8988T (cell line): ENCODE measurements around the gene NEK7.

ENCODE experiments used
- DNase-seq: peaks from one replicate; pipeline ENCODE4 v3.0.0; 2011

The NEK7 gene

DNA sequence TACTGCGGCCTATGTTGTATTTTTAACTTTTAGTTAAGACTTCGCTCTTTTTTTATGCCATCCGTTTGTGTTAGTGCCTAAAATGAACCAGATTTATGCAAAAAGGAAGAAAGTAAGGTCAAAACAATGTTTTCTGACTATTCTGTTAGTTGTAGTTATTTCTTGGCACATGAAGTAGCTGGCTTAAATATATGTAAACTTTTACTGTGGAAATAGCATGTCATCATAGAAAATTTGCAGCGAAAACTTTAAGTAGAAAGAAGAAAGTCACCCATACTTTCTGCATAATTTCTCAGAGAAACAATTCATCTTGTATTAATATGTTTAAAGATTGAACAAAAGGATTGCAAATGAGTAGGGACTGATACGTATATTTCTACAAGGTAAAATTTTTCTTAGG lies 106.4 kb downstream of the NEK7 start:
- DNase-seq = no peak

DNA sequence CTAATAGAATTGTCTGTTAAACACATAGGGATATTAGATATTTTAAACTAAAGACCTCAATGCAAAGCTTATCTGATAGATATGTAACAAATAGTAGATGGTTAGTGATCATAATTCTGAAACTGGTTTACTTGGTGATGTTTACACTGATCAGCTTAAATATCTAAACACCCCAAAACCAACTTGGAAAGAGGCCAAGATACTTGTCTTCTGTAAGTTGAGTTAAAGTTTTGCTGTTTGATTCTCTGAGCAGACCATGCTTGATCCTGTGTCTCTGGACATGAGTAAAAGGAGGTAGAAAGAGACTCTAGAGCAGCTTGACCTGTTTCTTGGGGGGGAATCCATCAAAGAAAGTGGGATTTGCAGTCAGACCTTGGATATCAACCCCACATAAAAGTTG lies 107.5 kb downstream of the NEK7 start:
- DNase-seq = no peak

DNA sequence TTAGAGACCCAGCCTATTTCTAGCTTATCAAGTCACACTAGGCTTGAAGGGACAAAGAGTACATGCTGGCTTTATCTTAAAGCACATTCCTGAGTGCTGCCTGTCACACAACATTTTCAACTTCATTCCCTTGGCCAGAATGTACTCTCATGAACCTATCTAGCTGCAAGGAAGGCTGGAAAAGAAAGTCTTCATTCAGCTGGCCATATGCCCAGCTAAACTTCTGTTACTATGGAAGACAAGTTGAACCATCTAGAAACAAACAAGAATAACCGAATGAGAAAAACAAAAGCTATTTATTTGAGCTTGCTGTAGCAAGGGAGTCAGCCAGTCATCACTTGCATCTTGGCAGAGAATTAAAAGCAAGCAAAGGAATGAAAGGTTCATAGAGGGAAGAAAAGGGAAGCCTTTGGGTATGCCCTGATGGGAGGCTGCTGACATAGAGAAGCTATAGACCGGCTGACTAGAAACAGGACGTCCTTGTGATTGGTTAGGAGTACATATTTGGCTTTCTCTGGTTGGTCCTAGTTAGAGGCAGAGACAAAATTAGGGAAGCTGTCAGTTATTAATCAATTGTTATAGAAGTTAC lies 108.4 kb downstream of the NEK7 start:
- no peak for DNase-seq

DNA sequence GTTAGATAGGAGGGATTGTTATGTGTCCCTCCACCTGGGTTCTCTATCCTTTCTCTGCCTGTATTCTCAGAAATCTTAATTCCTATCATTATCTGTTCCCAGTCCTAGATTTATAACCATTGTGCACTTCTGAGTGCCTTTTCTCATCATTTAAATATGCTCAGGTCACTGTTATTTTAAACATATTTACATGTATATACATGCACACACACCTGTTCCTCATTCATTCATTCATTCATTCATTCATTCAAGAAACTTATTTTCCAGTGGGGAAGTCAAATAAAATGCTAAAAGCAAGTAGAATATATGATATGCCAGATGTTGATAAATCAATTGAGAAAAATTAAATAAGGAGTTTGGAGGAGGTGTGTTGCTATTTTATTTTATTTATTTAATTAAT lies 110.3 kb downstream of the NEK7 start:
- DNase-seq = no peak

DNA sequence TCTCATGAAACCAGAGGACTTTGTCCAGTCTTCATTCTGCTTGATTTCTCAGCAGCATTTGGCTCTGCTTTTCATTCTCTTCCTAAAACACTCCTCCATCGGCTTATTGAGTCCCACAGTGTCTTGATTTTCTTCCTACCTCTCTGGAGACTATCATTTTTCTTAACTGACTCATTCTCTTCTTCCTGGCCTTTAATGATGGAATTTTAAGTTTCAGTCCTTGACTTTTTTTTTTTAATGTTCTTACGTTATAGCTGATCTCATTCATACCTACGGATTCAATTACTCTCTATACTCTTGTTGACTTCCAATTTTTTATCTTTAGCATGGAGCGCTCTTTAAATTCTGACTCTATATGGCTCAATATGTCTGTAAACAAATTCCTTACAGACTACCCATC lies 111.1 kb downstream of the NEK7 start:
- DNase-seq = no peak

DNA sequence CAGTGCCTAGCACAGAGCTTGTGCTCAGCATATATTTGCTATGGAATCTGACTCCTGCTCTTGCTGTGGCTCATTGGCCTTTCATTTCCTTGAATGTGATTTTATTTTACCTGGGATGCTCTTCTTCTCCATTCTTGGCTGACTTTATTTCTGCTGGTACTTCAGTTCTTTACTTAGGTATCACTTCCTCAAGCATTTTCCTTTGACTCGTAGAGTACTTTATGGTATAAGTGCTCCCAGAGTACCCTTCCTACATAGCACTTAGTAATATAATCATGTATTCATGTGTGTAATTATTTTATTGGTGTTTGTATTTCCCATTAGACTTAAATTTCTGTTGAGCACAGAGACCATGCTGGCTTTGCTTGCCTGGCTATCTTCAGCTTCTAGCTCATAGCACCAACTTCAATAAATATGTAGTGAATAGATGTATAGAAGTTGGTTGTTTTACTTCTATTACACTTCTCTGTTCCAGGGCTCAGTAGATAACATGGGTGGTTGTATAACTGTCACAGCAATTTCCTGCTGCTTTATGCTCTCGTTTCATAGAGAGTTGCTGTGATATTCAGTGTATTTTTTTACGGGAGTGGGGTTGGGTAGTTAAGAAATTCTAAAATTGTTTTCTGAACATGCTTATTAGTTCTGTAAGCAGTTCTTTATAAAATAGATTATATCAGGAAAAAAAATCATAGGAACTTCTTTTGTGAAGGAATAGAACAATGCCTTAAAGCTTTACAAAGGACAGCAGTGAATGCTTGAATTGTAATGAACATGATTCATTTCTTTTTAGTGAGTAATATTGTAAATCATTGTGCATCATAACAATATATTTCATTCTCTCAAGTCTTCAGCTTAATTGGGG lies 112.2 kb downstream of the NEK7 start:
- DNase-seq = no peak

DNA sequence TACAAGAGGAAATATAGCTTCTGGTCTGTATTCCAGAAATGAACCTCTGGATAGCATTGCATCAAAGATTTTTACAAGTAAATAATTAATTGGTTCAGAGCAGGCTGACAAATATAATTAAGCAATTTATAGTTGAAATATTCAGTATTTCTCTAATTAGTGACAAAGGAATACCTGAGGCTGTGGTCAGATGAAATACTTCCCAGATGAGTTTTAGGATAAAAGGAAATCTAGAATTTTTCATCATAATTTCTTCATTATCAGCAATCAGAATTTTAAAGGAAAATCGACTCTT lies 112.8 kb downstream of the NEK7 start:
- no peak for DNase-seq

DNA sequence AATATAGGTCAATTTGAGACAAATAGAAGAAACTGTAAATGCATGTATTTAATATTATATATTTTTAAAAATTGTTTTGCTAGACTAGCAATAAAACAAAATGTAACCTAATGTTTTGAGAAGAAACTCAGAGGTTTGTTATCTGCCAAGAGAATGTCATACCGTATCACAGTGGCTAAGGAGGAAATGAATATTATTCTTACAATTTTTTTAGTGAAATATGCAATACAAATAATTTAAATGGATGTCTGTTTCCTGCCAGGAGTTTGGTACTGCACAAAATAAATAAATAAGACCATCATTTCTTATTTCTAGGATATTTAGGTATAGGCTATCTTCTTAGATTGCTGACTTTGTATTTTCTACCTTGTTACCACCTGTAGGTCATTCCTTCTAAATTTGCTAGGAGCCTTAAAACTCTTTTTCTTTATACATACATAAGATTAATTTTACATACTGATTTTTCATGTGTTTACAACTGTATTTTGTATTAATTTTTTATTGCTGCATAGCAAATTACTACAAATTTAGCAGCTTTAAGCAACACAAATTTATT lies 113.6 kb downstream of the NEK7 start:
- no peak for DNase-seq

DNA sequence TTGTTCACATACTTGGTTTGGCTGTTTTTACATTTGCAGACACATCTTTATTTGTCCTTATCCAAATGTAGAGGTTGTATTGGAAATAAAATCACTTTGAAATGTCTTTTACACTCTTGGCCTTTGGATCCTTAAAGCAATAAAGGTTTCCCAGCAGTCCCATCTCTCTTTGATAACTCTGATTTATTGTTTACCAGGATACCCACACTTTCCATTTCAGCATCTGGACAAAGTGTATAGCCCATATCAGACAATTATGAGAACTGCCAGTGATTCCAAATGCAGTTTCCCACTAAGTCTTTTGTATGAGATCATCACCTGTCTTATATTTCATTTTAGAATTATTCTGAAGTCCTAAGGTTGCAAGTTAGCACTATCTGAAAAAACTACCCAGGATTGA lies 114.7 kb downstream of the NEK7 start:
- no peak for DNase-seq

DNA sequence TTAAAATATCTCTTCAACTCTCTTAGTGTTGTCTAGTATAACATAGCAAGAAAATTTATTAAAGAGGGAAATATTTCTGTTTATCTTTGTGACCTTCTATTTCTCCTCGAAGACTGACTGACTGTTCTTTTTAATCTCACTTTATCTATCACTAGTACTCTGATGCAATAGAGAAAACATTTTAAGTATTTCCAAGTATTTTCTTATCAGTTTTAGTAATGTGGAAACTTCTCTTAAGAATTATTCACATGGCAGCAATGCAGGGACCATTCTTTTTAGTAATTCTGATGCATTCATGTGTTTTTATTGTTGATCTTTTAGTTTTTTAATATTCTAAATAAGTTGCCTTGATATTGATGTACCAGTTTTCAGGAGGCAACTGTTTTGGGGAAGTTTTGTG lies 115.7 kb downstream of the NEK7 start:
- no peak for DNase-seq

DNA sequence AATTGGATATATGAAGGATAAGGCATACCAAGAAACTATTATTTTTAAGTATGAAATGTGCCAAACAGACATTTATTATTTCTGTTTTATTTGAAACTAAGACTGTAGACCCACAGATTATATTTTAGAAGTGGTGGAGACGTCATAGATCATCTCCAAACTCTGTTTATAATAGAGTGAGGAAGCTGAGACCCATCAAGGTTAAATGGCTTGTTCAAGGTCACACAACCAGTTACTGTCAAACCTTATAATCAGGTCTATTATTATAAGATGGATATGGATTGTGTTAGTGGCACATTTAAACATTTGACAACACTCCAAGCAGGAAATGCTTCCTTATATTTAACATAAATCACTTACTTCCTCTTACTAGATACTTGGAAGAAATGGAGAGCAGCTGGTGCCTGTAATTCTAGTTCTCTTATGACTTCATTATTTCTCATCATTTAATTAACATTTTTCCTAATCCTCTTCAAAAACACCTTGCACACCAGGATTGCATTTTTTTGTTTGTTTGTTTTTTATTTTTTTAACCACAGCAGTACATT lies 117.0 kb downstream of the NEK7 start:
- no peak for DNase-seq

DNA sequence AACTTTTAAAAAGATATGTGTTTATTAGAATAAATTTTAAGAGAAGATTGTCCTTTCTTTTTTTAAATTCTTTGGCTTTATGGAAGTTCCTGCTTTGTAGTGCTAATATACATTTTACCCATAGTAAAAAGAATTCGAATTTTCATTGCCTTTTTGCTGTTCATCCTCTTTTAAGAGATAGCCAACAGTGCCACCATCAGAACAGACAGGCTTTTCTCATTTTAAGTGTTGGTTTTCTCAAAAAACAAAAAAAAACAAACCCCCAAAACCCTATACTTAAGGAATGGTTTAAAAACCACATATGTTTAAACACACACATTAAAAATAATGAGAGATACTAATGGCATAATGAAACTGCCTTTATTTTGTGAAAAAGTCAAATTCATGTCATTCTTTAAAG lies 118.8 kb downstream of the NEK7 start:
- no peak for DNase-seq

DNA sequence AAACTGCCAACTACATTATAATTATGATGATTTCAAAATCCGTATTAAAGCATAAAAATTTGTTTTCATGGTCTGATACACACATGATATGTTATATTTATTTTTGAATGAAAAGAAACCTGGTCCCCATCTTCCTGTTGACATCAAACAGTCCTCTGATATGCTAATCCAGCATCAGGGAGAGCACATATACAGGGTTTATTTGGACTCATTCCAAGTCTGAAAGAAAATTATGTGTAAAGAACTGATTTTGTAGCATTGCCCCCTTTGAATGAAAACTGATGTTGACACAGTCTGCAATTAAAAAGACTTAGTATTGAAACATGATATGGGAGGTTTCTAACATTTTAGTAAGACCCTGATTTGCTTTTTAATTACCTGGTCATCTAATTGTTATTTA lies 119.4 kb downstream of the NEK7 start:
- no peak for DNase-seq

DNA sequence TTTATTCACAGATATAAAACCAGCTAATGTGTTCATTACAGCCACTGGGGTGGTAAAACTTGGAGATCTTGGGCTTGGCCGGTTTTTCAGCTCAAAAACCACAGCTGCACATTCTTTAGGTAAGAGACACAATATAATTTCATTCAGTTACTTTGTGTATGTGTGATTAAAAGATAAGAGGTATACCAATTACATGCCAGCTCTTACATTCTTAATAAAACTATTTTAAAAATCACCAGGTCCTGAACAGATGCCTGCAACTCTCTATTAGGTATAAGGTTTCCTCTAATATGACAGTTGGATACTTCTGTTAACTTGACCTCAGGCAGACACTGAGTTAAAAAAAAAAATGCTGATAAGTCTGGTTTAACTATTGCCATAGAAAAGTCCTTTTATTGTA lies 122.1 kb downstream of the NEK7 start:
- no peak for DNase-seq

DNA sequence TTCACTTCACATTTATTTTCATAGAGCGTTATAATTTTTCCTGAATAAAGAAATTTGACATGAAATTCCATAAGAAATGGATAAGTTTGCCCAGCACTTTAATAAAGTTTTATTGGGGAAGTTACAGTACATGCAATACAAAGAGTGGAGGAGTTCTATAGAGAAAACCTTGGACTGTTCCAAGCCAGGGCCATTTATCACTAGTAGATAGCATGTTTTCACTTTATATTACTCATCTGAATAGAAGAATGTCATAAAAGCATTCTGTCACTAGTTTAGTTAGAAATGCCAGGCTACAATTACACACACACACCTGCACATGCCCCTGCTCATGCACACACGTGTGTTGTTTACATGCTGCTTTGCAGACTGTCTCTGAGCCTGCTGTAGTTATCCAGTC lies 123.3 kb downstream of the NEK7 start:
- no peak for DNase-seq

DNA sequence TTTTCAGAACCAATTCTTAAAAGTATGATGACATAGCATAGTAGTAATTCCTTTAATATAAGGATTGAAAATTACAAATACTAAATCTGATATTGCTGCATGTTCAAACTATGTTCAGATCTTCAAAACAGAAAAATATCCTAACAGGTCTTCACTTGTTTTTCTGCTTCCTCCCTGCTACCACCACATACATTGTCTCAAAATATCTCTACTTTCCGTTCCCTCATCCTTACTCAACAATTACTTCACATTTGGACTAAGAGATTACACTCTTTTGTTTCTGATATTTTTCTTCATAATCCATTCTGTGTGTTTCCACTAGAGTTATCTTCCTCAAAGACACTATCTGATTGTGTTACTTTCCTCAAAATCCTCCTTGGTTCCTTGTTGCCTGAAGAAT lies 125.1 kb downstream of the NEK7 start:
- no peak for DNase-seq

DNA sequence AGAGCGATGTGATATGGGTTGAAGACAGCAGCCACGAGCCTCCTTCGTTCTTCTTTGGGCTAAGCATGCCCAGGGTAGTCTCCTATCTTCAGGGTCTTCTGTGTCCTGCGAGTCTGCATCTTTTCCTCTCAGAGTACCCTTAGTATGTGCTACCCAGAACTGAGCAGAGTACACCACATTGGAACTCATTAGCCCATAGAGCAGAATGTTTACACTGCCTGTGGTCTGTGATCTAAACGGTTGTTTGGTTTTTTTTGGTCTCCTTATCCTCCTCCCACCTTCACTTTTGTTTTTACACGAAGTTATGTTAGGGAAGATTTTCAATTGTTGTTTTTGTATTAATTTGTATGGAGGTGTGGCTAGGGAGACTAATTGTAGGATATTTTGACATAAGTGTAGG lies 126.4 kb downstream of the NEK7 start:
- DNase-seq = no peak

DNA sequence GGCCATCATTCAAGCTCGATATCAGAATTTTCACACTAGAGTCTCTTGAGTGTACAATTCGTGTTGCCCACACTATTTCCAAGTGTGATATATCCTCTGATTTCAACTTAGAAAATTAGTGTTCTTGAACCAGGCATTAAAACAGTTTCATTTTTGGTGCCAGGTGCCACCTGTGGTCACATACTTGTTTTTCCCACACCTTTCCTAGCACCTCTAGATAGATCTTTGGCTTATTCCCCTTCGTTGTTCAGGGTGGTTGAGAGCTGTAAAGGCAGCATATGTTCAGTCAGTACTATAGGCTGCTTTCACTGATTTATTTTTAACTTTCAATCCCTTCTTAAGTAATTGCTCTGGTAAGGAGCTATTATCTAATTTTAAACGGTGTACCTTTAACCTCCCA lies 131.1 kb downstream of the NEK7 start:
- DNase-seq = no peak

DNA sequence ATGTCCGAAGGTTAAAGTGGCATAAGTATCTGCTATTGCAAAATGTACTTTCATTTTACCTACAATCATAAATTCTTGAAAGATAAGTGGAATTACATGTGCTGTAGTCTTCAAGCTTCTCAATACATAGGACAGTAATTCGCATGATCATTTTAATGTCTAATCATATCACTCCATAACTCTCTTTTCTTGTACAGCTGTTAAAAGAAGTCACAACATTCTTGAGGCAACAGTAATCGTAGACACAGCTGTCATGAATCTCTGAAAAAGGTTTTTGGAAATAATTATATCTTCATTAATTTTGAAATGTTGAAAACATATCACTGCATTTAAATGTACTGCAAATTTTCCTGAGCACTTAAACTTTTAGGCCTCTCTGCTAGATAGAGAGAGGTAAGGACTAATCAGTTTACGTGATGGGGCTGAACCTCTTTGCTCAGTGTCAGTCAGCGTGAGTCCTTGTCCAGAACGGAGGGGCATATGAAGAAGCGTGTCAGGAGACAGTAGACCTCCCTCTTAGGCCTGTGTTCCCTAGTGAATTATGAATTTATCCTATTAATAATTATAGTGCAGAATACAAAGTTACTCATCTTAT lies 133.4 kb downstream of the NEK7 start:
- no peak for DNase-seq

DNA sequence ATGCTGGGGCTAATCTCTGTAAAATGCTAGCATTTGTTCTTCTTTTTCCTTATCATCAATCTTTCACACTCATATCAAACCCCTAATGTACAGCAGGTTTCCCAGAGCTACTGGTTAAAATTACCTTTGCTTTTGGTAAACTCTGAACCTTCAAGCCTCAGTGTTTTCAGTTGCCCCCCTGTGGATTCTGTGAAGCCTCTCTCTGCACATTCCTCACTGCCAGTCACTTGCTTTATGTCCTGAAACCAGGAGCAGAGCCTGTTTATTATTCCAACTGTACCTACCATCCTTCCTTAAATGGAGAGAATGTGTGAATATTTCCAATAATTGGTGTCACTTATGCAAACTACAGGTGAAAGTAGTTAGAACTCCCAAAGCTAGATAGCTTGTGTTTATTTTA lies 134.2 kb downstream of the NEK7 start:
- DNase-seq = no peak

DNA sequence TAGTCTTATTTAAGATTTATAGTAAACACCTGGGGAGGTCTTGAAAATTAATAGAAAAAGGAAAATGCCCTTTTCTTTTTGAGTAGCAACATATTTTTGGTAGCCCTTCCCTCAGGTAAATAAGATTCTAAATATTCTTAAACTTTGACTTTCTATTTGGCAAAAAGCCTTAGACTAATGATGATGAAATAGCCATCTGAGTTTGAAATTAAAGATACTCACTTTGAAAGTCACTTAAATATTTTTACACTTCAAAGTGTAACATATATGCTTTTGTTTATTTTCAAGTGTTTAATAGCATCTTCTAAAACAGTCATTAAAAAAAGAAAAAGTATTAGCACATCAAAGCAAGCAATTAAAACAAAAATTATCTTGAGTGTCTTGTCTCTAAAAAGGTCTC lies 135.1 kb downstream of the NEK7 start:
- DNase-seq = no peak

DNA sequence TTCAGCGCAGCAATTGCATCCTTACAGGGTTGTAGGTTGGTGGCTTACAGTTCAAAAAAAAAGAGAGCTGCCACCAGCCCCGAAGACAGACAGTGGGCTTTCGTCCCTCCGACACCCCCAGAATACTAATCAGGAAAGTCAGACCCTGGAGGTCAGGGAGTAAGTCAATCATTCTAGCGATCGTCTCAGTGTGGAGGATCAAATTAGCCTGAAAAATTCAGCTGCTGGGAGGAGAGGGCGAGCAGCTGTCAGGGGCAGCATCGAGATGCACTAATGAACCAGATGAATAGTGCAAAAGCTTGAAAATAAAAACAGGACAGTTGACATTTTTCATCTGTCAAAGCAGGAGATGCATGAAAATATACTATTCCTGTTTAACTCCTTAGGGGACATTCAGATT lies 138.4 kb downstream of the NEK7 start:
- no peak for DNase-seq

DNA sequence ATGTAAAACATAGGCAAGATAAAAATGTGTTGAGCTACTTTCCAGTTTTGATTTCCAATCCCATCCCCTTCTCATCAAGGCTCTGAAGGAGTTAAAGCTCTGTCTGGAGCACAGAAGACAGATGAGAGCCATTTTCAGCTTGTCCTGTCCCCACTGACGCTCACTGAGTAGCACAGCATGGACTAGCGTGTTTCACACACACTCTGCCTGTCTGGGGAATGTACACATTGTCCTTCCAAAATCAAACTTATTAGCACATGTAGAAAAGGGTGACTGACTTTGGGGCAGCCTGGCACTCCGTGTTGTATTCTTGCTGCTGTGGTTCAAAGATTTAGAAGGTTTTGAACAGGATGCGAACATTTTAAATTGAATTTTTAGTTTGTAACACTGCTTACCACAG lies 139.2 kb downstream of the NEK7 start:
- DNase-seq = no peak

DNA sequence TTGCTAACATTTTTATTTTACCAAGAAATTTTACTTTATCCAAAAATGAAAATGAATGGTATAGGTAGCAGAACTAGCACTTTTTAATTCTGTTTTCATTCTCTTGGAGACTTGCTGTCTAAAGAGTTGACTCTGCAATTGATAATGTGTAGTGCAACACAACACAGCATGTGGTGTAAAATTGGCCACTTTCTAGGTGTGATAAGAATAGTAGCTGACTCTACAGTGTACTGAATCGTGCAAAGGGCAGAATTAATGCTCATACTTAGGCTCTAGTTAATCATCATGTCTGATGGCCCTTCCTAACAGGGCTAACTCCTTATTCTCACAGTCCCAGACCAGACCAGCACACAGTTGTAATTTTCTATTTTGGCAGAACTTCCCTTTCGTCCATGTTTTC lies 140.5 kb downstream of the NEK7 start:
- no peak for DNase-seq
